Ishikawa (cell line): Measurements from ENCODE around the gene FBXO3.

Source experiments
- CEBPB ChIP-seq: IDR thresholded peaks from 2 replicates; pipeline ENCODE4 v1.6.1; 2012
- CREB1 ChIP-seq: IDR thresholded peaks from 2 replicates; pipeline ENCODE4 v1.6.1; 2012; ENCODE audit warnings: low read depth
- EGR1 ChIP-seq: IDR thresholded peaks from 2 replicates; pipeline ENCODE4 v1.6.1; 2012
- EP300 ChIP-seq: IDR thresholded peaks from 2 replicates; pipeline ENCODE4 v1.6.1; 2012; ENCODE audit warnings: borderline replicate concordance
- FOXM1 ChIP-seq: IDR thresholded peaks from 2 replicates; pipeline ENCODE4 v1.6.1; 2012; ENCODE audit warnings: low read depth, borderline replicate concordance
- NFIC ChIP-seq: IDR thresholded peaks from 2 replicates; pipeline ENCODE4 v1.6.1; 2012
- RAD21 ChIP-seq: IDR thresholded peaks from 2 replicates; pipeline ENCODE4 v1.6.1; 2012; ENCODE audit warnings: low read depth
- TAF1 ChIP-seq: IDR thresholded peaks from 2 replicates; pipeline ENCODE4 v1.6.1; 2012; ENCODE audit warnings: low read depth, mild to moderate bottlenecking
- TCF12 ChIP-seq: IDR thresholded peaks from 2 replicates; pipeline ENCODE4 v1.6.1; 2012; ENCODE audit warnings: low read depth
- TEAD4 ChIP-seq: IDR thresholded peaks from 2 replicates; pipeline ENCODE4 v1.6.1; 2012
- USF1 ChIP-seq: IDR thresholded peaks from 2 replicates; pipeline ENCODE4 v1.6.1; 2012
- YY1 ChIP-seq: IDR thresholded peaks from 2 replicates; pipeline ENCODE4 v1.6.1; 2012; ENCODE audit warnings: low read depth
- ZBTB7A ChIP-seq: IDR thresholded peaks from 2 replicates; pipeline ENCODE4 v1.6.1; 2012; ENCODE audit warnings: low read depth
- TF ChIP-seq, protein P1 (sequence below): IDR thresholded peaks from 2 replicates; pipeline ENCODE4 v1.6.1; 2012
- TF ChIP-seq, protein P2 (sequence below): IDR thresholded peaks from 2 replicates; pipeline ENCODE4 v1.6.1; 2012; ENCODE audit warnings: low read depth, mild to moderate bottlenecking

FBXO3 gene

DNA sequence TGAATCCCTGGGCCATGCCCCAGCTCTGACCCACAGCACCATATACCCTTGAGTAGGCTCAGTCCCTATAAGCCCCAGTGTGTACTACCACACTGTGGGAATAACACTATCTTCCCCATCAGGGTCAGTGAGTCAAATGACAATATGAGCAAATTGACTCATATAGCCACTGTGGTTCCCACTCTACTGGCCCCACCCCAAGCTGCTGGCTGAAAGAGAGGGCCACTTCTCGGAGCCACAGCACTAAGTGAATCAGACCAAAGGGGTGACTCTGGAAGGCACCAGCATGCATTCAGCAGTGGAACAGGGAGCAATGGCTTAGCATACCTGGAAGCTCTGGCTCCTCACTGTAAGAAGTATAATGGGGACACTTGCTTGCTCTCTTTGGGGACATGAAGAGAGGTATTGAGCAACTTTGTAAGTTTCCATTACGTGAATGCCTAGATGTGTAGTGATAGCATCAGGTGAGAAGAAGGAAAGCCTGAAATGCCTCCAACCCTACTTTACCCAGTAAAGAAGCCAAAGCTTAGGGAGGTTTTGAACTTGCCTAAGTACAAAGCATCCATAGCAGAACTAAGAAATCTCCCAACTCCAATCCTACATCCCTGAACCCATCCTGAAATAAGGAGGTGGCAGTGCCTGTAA, 51.6 kb downstream of the FBXO3 start:
- TF ChIP-seq YY1 (no peak), USF1 (no peak)

DNA sequence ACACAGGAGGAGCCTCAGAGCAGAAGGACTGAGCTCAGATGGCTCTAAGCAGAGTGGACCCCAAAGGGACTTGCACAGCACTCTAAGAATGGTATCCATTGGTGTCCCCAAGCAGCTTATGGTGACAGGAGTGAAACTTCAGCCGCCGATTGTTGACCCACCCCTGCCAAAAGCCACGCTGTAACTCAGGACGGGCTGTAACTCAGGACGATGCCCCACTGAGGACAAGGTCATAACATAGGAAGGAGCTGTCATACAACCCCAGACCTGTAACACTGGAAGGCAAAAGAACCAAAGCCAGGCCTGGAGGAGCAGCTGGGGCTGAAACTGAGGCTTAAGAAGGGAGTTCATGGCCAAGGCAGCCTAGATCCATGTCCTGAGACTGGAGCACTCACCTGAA, 52.3 kb downstream of the FBXO3 start:
- TF ChIP-seq CREB1 (no peak), TEAD4 (no peak), CEBPB (no peak), YY1 (no peak), TAF1 (no peak), EGR1 (no peak), TCF12 (no peak)
- TF ChIP-seq, protein P1, sequence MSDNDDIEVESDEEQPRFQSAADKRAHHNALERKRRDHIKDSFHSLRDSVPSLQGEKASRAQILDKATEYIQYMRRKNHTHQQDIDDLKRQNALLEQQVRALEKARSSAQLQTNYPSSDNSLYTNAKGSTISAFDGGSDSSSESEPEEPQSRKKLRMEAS: no peak

GRCh38 chr11:33721426-33721825, 52.9 kb downstream of the FBXO3 start:
- no peak for TF ChIP-seq TAF1
- no peak for TF ChIP-seq TEAD4
- TF ChIP-seq RAD21: no peak
- no peak for TF ChIP-seq ZBTB7A
- TF ChIP-seq YY1: no peak
- TF ChIP-seq FOXM1: no peak
- TF ChIP-seq, protein P2, sequence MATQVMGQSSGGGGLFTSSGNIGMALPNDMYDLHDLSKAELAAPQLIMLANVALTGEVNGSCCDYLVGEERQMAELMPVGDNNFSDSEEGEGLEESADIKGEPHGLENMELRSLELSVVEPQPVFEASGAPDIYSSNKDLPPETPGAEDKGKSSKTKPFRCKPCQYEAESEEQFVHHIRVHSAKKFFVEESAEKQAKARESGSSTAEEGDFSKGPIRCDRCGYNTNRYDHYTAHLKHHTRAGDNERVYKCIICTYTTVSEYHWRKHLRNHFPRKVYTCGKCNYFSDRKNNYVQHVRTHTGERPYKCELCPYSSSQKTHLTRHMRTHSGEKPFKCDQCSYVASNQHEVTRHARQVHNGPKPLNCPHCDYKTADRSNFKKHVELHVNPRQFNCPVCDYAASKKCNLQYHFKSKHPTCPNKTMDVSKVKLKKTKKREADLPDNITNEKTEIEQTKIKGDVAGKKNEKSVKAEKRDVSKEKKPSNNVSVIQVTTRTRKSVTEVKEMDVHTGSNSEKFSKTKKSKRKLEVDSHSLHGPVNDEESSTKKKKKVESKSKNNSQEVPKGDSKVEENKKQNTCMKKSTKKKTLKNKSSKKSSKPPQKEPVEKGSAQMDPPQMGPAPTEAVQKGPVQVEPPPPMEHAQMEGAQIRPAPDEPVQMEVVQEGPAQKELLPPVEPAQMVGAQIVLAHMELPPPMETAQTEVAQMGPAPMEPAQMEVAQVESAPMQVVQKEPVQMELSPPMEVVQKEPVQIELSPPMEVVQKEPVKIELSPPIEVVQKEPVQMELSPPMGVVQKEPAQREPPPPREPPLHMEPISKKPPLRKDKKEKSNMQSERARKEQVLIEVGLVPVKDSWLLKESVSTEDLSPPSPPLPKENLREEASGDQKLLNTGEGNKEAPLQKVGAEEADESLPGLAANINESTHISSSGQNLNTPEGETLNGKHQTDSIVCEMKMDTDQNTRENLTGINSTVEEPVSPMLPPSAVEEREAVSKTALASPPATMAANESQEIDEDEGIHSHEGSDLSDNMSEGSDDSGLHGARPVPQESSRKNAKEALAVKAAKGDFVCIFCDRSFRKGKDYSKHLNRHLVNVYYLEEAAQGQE: no peak
- no peak for TF ChIP-seq USF1
- no peak for TF ChIP-seq EP300

DNA sequence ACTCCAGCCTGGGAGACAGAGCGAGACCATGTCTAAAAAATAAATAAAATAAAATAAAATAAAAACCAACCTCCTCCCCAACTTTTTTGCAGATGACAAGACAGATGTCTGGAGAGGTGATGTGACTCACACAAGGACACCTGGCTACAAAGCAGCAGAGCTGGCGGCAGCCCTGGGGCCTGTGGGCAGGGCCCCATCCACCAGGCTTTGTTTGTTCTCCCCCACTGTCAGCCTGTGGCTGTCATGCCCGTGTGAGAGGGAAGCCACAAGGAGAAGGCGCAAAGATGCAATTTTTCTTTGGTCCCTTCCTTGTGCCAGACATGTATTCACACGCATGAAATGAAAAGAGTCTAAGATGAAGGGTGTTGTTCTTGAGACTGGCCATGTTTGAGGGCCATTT, 54.7 kb downstream of the FBXO3 start:
- TF ChIP-seq RAD21 (no peak), TAF1 (no peak), ZBTB7A (no peak), TCF12 (no peak), FOXM1 (no peak)

DNA sequence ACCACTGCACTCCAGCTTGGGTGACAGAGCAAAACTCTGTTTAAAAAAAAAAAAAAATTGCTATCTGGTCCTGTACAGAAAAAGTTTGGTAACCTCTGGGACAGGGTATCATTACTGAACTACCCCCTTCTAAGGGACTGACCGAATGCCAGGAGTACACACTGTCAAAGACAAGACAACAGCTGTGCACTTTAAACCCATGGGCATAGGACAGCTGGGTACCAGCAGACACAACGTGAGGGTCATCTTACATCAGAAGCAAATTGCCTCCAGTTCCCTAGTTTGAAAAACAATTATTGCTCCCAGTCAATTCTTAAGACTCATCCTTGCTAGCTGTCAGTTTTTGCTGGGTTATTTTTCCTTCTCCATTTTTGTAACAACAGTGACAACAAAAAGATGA, 55.9 kb downstream of the FBXO3 start:
- TF ChIP-seq USF1 (no peak), NFIC (no peak), TCF12 (no peak), FOXM1 (no peak), ZBTB7A (no peak), EP300 (no peak), YY1 (no peak), RAD21 (no peak), CEBPB (no peak), CREB1 (no peak), TAF1 (no peak), EGR1 (no peak), TEAD4 (no peak)
- TF ChIP-seq, protein P1: no peak
- TF ChIP-seq, protein P2: no peak

- TF ChIP-seq FOXM1 (no peak), RAD21 (peak; percentile 39), ZBTB7A (no peak), USF1 (no peak), CEBPB (no peak)
- TF ChIP-seq, protein P1: no peak
Observed at GRCh38 chr11:33716243-33716642, 58.1 kb downstream of the FBXO3 start.
